ENCODE measurements around the gene DIAPH2.

Gene DIAPH2

GRCh38 chrX:96688789-96689188, 4.1 kb downstream of the DIAPH2 start:
- TF ChIP-seq CTCF (IDR thresholded peaks at IDR 0.05) = no peak

DNA sequence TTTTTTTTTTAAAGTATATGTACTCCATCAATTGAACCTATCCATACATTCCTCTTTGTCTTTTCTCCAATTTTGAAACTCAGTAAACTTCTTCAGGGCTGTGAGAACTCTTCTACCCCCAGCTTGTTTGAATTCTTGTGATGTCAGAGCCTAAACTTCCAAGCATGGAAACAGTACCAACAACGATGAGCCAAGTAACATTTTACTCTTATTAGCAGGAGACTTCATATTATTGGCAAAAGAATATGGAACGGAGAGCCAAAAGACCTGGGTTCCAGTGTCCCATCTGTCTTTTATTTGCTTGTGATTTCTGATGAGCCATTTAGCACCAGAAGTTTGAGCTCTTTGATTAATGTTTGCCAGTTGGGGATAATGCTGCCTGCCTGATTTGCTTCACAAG, 5.3 kb downstream of the DIAPH2 start:
- no peak for TF ChIP-seq CTCF (IDR thresholded peaks at IDR 0.05)

DNA sequence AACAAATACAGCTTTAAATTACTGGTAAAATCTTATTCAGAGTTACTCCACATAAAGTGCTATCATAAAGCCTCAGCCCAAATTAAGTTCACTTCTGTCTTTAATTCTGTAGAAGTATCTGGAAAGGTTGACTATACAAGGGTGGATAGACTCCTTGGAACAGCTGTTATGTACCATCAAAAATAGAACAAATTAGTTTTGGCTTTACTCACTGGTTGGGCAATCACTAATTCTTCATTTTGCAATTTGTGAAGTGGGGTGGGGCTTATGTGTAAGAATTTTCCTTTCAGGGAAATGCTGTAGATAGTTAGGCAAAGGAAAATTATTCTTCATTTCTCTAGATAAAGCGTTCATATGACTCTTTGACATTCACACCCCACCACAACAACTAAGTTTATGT, 7.8 kb downstream of the DIAPH2 start:
- no peak for TF ChIP-seq CTCF (IDR thresholded peaks at IDR 0.05)

DNA sequence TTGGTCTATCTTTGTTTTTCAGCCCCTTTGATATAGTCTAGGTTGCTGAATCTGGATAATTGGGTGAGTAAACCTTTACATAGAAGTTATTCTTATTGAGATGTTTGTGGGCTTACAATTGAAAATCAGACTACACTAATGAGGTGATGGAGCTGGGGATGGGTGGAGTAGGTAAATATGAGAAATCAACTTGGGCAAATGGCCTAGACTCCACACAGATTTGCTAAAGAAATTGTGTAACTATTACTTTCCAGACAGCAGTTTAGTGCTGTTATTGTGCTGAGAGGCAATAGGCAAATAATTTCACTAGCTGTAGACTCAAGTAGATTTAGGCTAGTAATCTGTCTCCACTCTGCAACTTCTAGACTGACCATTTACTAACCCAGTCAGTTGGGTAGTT, 8.2 kb downstream of the DIAPH2 start:
- TF ChIP-seq CTCF (IDR thresholded peaks at IDR 0.05) = no peak

- TF ChIP-seq CTCF (IDR thresholded peaks at IDR 0.05) = no peak
Observed at GRCh38 chrX:96693407-96693806, 8.8 kb downstream of the DIAPH2 start.

GRCh38 chrX:96696462-96696861, 11.8 kb downstream of the DIAPH2 start:
- TF ChIP-seq CTCF (IDR thresholded peaks at IDR 0.05) = no peak

GRCh38 chrX:96700625-96701024, 16.0 kb downstream of the DIAPH2 start:
- no peak for TF ChIP-seq CTCF (IDR thresholded peaks at IDR 0.05)

GRCh38 chrX:96703379-96703778, 18.7 kb downstream of the DIAPH2 start:
- no peak for TF ChIP-seq CTCF (IDR thresholded peaks at IDR 0.05)
